ENCODE results near the gene RPN2.

GRCh38 chr20:37190354-37191112 is 11.4 kb downstream of the RPN2 start:
- TF ChIP-seq POLR2A (IDR thresholded peaks at IDR 0.05; ENCODE audit: low read depth, low read length) (no peak), TAF1 (IDR thresholded peaks at IDR 0.05; ENCODE audit: borderline replicate concordance, low read depth, low read length) (no peak), POLR2AphosphoS5 (IDR thresholded peaks at IDR 0.05; ENCODE audit: low read depth, low read length) (no peak)
